Mesenchymal stem cell (in vitro differentiated cells and primary cell): Measurements from ENCODE around the gene VWA8.
A peak's percentile ranks its signal among the peaks of the same experiment; 100 is the strongest.

Experiments used
- DNase-seq: peaks from one replicate; pipeline ENCODE4 v3.0.0-alpha.2; 2013
- H2AFZ ChIP-seq: one replicate; pipeline ENCODE4 v1.6.1; 2013; ENCODE audit warnings: low read depth, mild to moderate bottlenecking, control low read depth, inconsistent platforms, low read length, moderate library complexity
- H2AK5ac ChIP-seq: 2 replicates; pipeline ENCODE4 v1.6.1; 2013; ENCODE audit warnings: low read length, moderate library complexity, mild to moderate bottlenecking, inconsistent platforms; ENCODE audit not compliant: severe bottlenecking
- H2BK120ac ChIP-seq: one replicate; pipeline ENCODE4 v1.6.1; 2013; ENCODE audit warnings: low read depth, mild to moderate bottlenecking, inconsistent platforms, low read length, moderate library complexity
- H2BK12ac ChIP-seq, 2 experiments: one replicate each; pipeline ENCODE4 v1.6.1; 2013; ENCODE audit warnings: inconsistent platforms in 2 of 2, low read length in 2 of 2, mild to moderate bottlenecking in 2 of 2, moderate library complexity in 2 of 2, control low read depth in 1 of 2
- H2BK15ac ChIP-seq: one replicate; pipeline ENCODE4 v1.6.1; 2013; ENCODE audit warnings: mild to moderate bottlenecking, low read depth, inconsistent platforms; ENCODE audit not compliant: poor library complexity, severe bottlenecking
- H2BK5ac ChIP-seq: 2 replicates; pipeline ENCODE4 v1.6.1; 2013; ENCODE audit warnings: low read depth, mild to moderate bottlenecking, low read length, control low read depth, inconsistent platforms; ENCODE audit not compliant: poor library complexity, severe bottlenecking
- H3K14ac ChIP-seq, 2 experiments: one replicate each; pipeline ENCODE4 v1.6.1; 2013; ENCODE audit warnings: inconsistent platforms in 2 of 2, low read length in 2 of 2, control low read depth in 1 of 2, mild to moderate bottlenecking in 1 of 2, moderate library complexity in 1 of 2
- H3K18ac ChIP-seq, 2 experiments: one replicate each; pipeline ENCODE4 v1.6.1; 2013; ENCODE audit warnings: inconsistent platforms in 2 of 2, low read length in 2 of 2, control low read depth in 1 of 2, low read depth in 1 of 2, mild to moderate bottlenecking in 1 of 2
- H3K23ac ChIP-seq, 2 experiments: one replicate each; pipeline ENCODE4 v1.6.1; 2013; ENCODE audit warnings: inconsistent platforms in 2 of 2, low read length in 2 of 2, mild to moderate bottlenecking in 2 of 2, moderate library complexity in 2 of 2, control low read depth in 1 of 2
- H3K27ac ChIP-seq: 2 replicates; pipeline ENCODE4 v1.5.1; 2013; ENCODE audit warnings: mild to moderate bottlenecking, moderate library complexity, low read length, control low read depth, inconsistent platforms; ENCODE audit not compliant: poor library complexity, severe bottlenecking
- H3K27me3 ChIP-seq, 2 experiments: 2 replicates each; pipeline versions ENCODE4 v1.6.1 to v1.7.0; 2013; ENCODE audit warnings: low read length in 2 of 2, mild to moderate bottlenecking in 2 of 2, moderate library complexity in 2 of 2, control low read depth in 1 of 2, inconsistent platforms in 1 of 2; ENCODE audit not compliant: control insufficient read depth in 1 of 2, insufficient read depth in 1 of 2
- H3K36me3 ChIP-seq, 2 experiments: 2 replicates each; pipeline versions ENCODE4 v1.6.1 to v1.7.0; 2013; ENCODE audit warnings: low read length in 2 of 2, control low read depth in 1 of 2, inconsistent platforms in 1 of 2, low read depth in 1 of 2, mild to moderate bottlenecking in 1 of 2; ENCODE audit not compliant: insufficient read depth in 2 of 2, control insufficient read depth in 1 of 2
- H3K4ac ChIP-seq, 2 experiments: one replicate each; pipeline ENCODE4 v1.6.1; 2013; ENCODE audit warnings: inconsistent platforms in 2 of 2, low read length in 2 of 2, mild to moderate bottlenecking in 2 of 2, moderate library complexity in 2 of 2, control low read depth in 1 of 2, low read depth in 1 of 2
- H3K4me1 ChIP-seq: 2 replicates; pipeline ENCODE4 v1.6.1; 2013; ENCODE audit warnings: low read depth, low read length, control low read depth; ENCODE audit not compliant: control insufficient read depth, insufficient read depth
- H3K4me2 ChIP-seq: 2 replicates; pipeline ENCODE4 v1.6.1; 2013; ENCODE audit warnings: low read length, mild to moderate bottlenecking, inconsistent platforms; ENCODE audit not compliant: poor library complexity, severe bottlenecking
- H3K4me3 ChIP-seq, 2 experiments: 2 replicates each; pipeline versions ENCODE4 v1.5.1 to v1.7.0; 2013; ENCODE audit warnings: low read length in 2 of 2, mild to moderate bottlenecking in 2 of 2, control low read depth in 1 of 2, low read depth in 1 of 2; ENCODE audit not compliant: insufficient read depth in 1 of 2
- H3K79me1 ChIP-seq: replicated peaks from 2 replicates; pipeline ENCODE4 v1.6.1; 2013; ENCODE audit warnings: mild to moderate bottlenecking, control low read depth, low read length, inconsistent platforms; ENCODE audit not compliant: poor library complexity, severe bottlenecking
- H3K9ac ChIP-seq: 2 replicates; pipeline ENCODE4 v1.7.0; 2013; ENCODE audit warnings: mild to moderate bottlenecking, low read length, moderate library complexity
- H3K9me3 ChIP-seq: 2 replicates; pipeline ENCODE4 v1.7.0; 2013; ENCODE audit warnings: mild to moderate bottlenecking, low read length; ENCODE audit not compliant: control insufficient read depth
- H4K8ac ChIP-seq: one replicate; pipeline ENCODE4 v1.6.1; 2013; ENCODE audit warnings: inconsistent platforms, mild to moderate bottlenecking, low read length, moderate library complexity
- H4K91ac ChIP-seq: one replicate; pipeline ENCODE4 v1.6.1; 2013; ENCODE audit warnings: mild to moderate bottlenecking, low read length, inconsistent platforms
- WGBS: methylation state at CpG from one replicate; pipeline ENCODE4 v1.1.7; 2013; ENCODE audit warnings: mixed read lengths; 5-methylcytosine and 5-hydroxymethylcytosine counted together

VWA8 gene

DNA sequence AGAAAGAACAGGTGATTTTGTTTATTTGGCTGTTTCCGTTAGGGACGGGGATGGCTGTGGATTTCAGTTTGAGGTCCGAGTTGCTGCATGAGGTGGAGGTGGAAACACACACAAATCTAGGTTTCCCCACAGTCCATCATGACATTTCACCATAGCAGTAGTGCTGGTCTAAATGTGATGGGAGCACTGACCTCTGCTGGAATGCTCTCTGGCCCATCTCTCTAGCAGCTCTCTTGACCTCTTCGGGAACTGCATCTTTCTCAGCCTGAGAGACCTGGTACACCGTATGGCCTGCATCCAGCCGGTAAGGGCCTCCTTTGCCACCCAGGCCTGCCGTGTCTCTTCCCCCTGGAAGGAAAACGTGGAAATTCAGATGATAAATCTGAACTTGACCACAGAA is 349.5 kb downstream of the VWA8 start:
- no peak for DNase-seq
- no peaks in the 10 kb centered on the region for H3K27me3 ChIP-seq
- 100% methylated on average over 5 of the region's 8 CpGs for WGBS

GRCh38 chr13:41610404-41610803 is 350.5 kb downstream of the VWA8 start:
- Histone ChIP-seq H3K4me2 (no peak overlapping the region), H3K36me3 (peaks cover 0 to 17% of the 10 kb centered on the region in 2 experiments), H4K8ac (no peak overlapping the region), H3K9me3 (no peaks in the 10 kb centered on the region), H3K4me1 (peaks cover 14% of the 10 kb centered on the region), H3K23ac (no peak overlapping the region), H4K91ac (no peak overlapping the region), H2AFZ (no peak overlapping the region), H2BK12ac (no peak overlapping the region), H3K27ac (peak overlapping the region; percentile 18), H2AK5ac (no peak overlapping the region), H3K9ac (peak overlapping the region; percentile 61), H3K18ac (no peak overlapping the region), H3K27me3 (no peaks in the 10 kb centered on the region), H3K79me1 (no peaks in the 10 kb centered on the region), H2BK15ac (no peak overlapping the region), H3K4me3 (no peak overlapping the region), H2BK120ac (no peak overlapping the region), H3K4ac (no peak overlapping the region), H2BK5ac (no peak overlapping the region), H3K14ac (no peak overlapping the region)
- no peak for DNase-seq
- 47% methylated on average over 2 of the region's 4 CpGs for WGBS

More for the DNA sequence above, 349.5 kb downstream of the VWA8 start:
- no peak overlapping the region for H3K18ac ChIP-seq
- peak overlapping the region; percentile 26 for H2BK15ac ChIP-seq
- no peak overlapping the region for H2BK12ac ChIP-seq
- no peaks in the 10 kb centered on the region for H3K79me1 ChIP-seq
- peaks cover 14% of the 10 kb centered on the region for H3K4me1 ChIP-seq
- no peak overlapping the region for H3K27ac ChIP-seq
- no peak overlapping the region for H2BK120ac ChIP-seq
- H4K8ac ChIP-seq = no peak overlapping the region
- H3K4me2 ChIP-seq = no peak overlapping the region
- no peak overlapping the region for H3K23ac ChIP-seq
- H2AK5ac ChIP-seq = peak overlapping the region; percentile 64
- no peak overlapping the region for H2BK5ac ChIP-seq
- H3K4ac ChIP-seq = no peak overlapping the region
- H3K36me3 ChIP-seq = peaks cover 0 to 17% of the 10 kb centered on the region in 2 experiments
- no peak overlapping the region for H3K4me3 ChIP-seq
- H2AFZ ChIP-seq = no peak overlapping the region
- H3K14ac ChIP-seq = no peak overlapping the region
- H4K91ac ChIP-seq = no peak overlapping the region
- no peaks in the 10 kb centered on the region for H3K9me3 ChIP-seq
- peak overlapping the region; percentile 61 for H3K9ac ChIP-seq

DNA sequence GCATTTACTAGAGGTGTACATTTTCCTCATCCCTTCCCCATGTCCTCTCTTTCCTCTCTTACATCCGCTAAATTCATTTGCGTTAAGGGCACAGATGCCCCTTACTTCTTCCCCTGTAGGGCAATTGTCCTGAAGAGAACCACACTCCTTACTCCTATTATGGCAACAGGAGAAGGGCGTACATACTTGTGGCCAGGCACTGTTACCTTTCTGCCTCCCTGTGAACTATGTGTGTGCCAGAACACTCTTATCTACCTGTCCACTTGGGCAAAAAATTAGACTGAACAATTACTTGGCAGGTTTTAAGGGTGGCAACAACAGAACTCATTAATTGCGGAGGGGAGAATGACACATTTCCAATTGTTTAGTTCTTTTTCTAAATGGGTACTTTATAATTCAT is 351.1 kb downstream of the VWA8 start:
- Histone ChIP-seq H3K14ac (no peak overlapping the region), H2AK5ac (no peak overlapping the region), H4K8ac (no peak overlapping the region), H3K4me3 (no peak overlapping the region), H3K18ac (no peak overlapping the region), H3K27me3 (no peaks in the 10 kb centered on the region), H3K4me1 (peaks cover 13% of the 10 kb centered on the region), H2BK5ac (no peak overlapping the region), H2BK15ac (no peak overlapping the region), H2BK120ac (no peak overlapping the region), H3K79me1 (no peaks in the 10 kb centered on the region), H3K4ac (no peak overlapping the region), H3K9me3 (no peaks in the 10 kb centered on the region), H3K23ac (no peak overlapping the region), H3K4me2 (no peak overlapping the region), H4K91ac (no peak overlapping the region), H3K9ac (peak overlapping the region; percentile 61), H2AFZ (no peak overlapping the region), H3K36me3 (peaks cover 0 to 17% of the 10 kb centered on the region in 2 experiments), H2BK12ac (no peak overlapping the region), H3K27ac (no peak overlapping the region)
- WGBS = 100% methylated on average over 3 of the region's 4 CpGs
- DNase-seq = no peak

DNA sequence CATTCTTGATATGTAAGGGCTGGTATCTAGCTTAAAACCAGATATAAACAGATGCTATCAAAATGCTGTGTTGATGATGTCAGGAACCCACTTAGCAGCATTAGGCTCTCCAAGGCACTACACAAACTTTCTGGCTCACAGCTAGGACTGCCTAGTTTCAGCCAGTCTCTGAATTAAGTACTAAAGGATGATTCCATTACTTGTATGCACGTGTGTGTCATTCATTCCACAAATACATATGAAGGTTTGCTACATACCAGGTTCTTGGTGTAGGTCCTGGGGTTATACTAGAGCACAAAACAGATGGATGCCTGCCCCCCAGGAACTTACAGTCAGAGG is 352.1 kb downstream of the VWA8 start:
- H3K4me3 ChIP-seq = no peak overlapping the region
- no peak overlapping the region for H2BK5ac ChIP-seq
- no CpG with 5 or more reads among the region's 1 CpG for WGBS
- H2AFZ ChIP-seq = no peak overlapping the region
- H3K36me3 ChIP-seq = peaks cover 0 to 17% of the 10 kb centered on the region in 2 experiments
- H3K4me2 ChIP-seq = no peak overlapping the region
- no peak overlapping the region for H3K27ac ChIP-seq
- no peak overlapping the region for H2BK15ac ChIP-seq
- no peak overlapping the region for H2BK120ac ChIP-seq
- no peak for DNase-seq
- H3K18ac ChIP-seq = no peak overlapping the region
- no peaks in the 10 kb centered on the region for H3K79me1 ChIP-seq
- H3K23ac ChIP-seq = no peak overlapping the region
- H2AK5ac ChIP-seq = no peak overlapping the region
- peaks cover 6% of the 10 kb centered on the region for H3K4me1 ChIP-seq
- H4K8ac ChIP-seq = no peak overlapping the region
- H4K91ac ChIP-seq = no peak overlapping the region
- H3K14ac ChIP-seq = no peak overlapping the region
- no peak overlapping the region for H3K9ac ChIP-seq
- no peak overlapping the region for H3K4ac ChIP-seq
- H2BK12ac ChIP-seq = no peak overlapping the region
- no peaks in the 10 kb centered on the region for H3K27me3 ChIP-seq
- no peaks in the 10 kb centered on the region for H3K9me3 ChIP-seq
